ENCODE results near the gene KIF5C. TPM values are rescaled to one million over a fixed set of nuclear protein-coding genes. Genes with fewer than 3 reads are reported as not detected.

Gene KIF5C
- total and polyA plus RNA-seq, 2 of the 13 experiments (the other 11 are each of a cell fraction or from before 2014, with no cell fraction given) = 0.15 to 0.20 TPM

GRCh38 chr2:148968301-148968700 is 93.3 kb downstream of the KIF5C start (continued):
- no peak for TF ChIP-seq ZXDC (CRISPR knock-in tag; IDR thresholded peaks at IDR 0.05)
- TF ChIP-seq MAZ (IDR thresholded peaks at IDR 0.05; ENCODE audit: borderline replicate concordance, low read depth, low read length) = no peak
- no peak for TF ChIP-seq MAZ (CRISPR knock-in tag; IDR thresholded peaks at IDR 0.05; ENCODE audit: low read depth)
- TF ChIP-seq, protein P1, sequence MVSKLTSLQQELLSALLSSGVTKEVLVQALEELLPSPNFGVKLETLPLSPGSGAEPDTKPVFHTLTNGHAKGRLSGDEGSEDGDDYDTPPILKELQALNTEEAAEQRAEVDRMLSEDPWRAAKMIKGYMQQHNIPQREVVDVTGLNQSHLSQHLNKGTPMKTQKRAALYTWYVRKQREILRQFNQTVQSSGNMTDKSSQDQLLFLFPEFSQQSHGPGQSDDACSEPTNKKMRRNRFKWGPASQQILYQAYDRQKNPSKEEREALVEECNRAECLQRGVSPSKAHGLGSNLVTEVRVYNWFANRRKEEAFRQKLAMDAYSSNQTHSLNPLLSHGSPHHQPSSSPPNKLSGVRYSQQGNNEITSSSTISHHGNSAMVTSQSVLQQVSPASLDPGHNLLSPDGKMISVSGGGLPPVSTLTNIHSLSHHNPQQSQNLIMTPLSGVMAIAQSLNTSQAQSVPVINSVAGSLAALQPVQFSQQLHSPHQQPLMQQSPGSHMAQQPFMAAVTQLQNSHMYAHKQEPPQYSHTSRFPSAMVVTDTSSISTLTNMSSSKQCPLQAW (CRISPR knock-in tag; IDR thresholded peaks at IDR 0.05) = no peak
- TF ChIP-seq POLR2G (IDR thresholded peaks at IDR 0.05; ENCODE audit: low read depth, low read length) = no peak
- no peak for TF ChIP-seq ZNF790 (CRISPR knock-in tag; IDR thresholded peaks at IDR 0.05; ENCODE audit: borderline replicate concordance)
- no peak for TF ChIP-seq ARNTL (CRISPR knock-in tag; IDR thresholded peaks at IDR 0.05)
- no peak for TF ChIP-seq ZNF75D (CRISPR knock-in tag; IDR thresholded peaks at IDR 0.05; ENCODE audit: borderline replicate concordance)
- TF ChIP-seq KLF16 (CRISPR knock-in tag; IDR thresholded peaks at IDR 0.05) = no peak
- TF ChIP-seq GATA4 (IDR thresholded peaks at IDR 0.05; ENCODE audit: borderline replicate concordance, low read depth) = no peak
- no peak for TF ChIP-seq FOSL1 (CRISPR knock-in tag; IDR thresholded peaks at IDR 0.05; ENCODE audit: borderline replicate concordance)
- no peak for TF ChIP-seq ZNF263 (CRISPR knock-in tag; IDR thresholded peaks at IDR 0.05)
- TF ChIP-seq YEATS4 (CRISPR knock-in tag; IDR thresholded peaks at IDR 0.05; ENCODE audit: borderline replicate concordance) = no peak
- TF ChIP-seq POLR2AphosphoS5 (IDR thresholded peaks at IDR 0.05; ENCODE audit: low read depth, low read length) = no peak
- TF ChIP-seq, protein P2, sequence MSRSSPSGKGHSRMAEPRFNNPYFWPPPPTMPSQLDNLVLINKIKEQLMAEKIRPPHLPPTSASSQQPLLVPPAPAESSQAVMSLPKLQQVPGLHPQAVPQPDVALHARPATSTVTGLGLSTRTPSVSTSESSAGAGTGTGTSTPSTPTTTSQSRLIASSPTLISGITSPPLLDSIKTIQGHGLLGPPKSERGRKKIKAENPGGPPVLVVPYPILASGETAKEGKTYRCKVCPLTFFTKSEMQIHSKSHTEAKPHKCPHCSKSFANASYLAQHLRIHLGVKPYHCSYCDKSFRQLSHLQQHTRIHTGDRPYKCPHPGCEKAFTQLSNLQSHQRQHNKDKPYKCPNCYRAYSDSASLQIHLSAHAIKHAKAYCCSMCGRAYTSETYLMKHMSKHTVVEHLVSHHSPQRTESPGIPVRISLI (CRISPR knock-in tag; IDR thresholded peaks at IDR 0.05; ENCODE audit: borderline replicate concordance) = no peak
- TF ChIP-seq ZNF780A (CRISPR knock-in tag; IDR thresholded peaks at IDR 0.05) = no peak
- no peak for TF ChIP-seq ELK4 (CRISPR knock-in tag; IDR thresholded peaks at IDR 0.05; ENCODE audit: borderline replicate concordance)
